IPS-NIHi7 (cell line): ENCODE measurements around the gene DGCR6.
"Not testable (repeated sequence)": the region's sequence is repeated elsewhere in the genome, so short reads cannot be mapped to it uniquely, and the experiment has no call there.

Source experiments
- DNase-seq: peaks from one replicate; pipeline ENCODE4 v3.0.0; 2012; ENCODE audit warnings: mixed read lengths; ENCODE audit errors: extremely low spot score

Gene DGCR6

DNA sequence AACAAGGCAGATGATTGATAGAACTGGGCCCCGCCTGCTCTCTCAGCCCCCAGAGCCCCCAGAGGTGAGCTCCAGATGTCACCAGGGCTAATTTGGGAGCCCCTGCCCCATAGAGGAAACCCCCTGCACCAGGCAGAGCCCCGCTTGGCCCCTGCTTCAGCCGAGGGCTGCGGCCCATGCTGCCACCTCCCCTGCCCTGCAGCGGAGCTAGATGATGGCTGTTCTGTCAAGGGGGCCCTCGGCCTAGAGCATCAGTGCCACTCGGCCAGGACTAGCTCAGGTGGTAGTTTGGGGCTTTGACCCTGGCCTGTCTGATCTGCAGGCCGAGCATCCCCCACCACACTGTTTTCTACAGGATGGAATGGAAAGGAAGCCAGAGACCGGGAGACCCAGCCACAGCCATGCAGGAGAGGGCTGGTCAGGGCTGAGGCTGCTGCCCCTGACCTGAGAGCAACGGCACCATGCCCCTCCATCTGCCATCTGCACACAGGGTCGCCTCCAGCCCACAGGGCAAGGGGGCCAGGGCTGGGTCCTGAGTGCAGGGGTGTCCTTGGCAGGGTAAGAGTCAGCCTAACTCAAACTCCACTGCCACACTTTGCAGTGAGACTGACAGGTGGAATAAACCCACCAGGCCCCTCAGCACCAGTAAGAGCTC is 54.2 kb downstream of the DGCR6 start:
- not testable (repeated sequence) for DNase-seq

DNA sequence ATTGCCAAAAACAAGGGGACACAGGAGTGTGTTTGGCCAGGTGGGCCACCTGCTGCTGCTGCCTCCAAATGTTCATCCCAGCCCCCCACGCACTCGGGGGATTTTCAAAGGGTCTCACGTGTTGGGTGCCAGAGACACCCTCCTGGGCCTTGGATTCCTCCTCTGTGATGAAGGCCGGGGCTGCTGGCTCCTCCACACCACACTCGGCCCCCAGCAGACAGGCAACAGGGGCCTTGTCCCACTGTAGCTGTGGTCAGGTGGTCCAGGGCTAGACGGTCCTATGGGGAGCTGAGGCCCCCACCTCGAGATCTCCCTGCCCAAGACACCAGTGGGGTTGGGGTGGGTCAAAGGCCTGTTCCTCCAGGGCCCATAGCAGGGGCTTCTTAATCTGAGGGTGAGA is 55.1 kb downstream of the DGCR6 start:
- DNase-seq: not testable (repeated sequence)
